ENCODE results near the gene ENOX1.
"Not testable (repeated sequence)": the region's sequence is repeated elsewhere in the genome, so short reads cannot be mapped to it uniquely, and the experiment has no call there.

Gene ENOX1

GRCh38 chr13:43362556-43362955 lies 424.2 kb downstream of the ENOX1 start:
- H3K4me3 ChIP-seq (ENCODE audit: low read depth, low read length), result no peak overlapping the region
- no peak overlapping the region for H2AFZ ChIP-seq (ENCODE audit: low read length, unreplicated experiment)
- peaks cover 20% of the 10 kb centered on the region for H3K4me1 ChIP-seq (ENCODE audit: control insufficient read depth, insufficient read depth, low read length, unreplicated experiment)
- no peak overlapping the region for H3K27ac ChIP-seq (ENCODE audit: low read depth, low read length)
- H3K27me3 ChIP-seq (ENCODE audit: insufficient read depth, low read length), result no peaks in the 10 kb centered on the region
- no peaks in the 10 kb centered on the region for H3K79me2 ChIP-seq (ENCODE audit: control insufficient read depth, insufficient read depth, low read length, unreplicated experiment)
- no peaks in the 10 kb centered on the region for H3K36me3 ChIP-seq (ENCODE audit: insufficient read depth, low read length)

GRCh38 chr13:43360892-43361610 lies 425.7 kb downstream of the ENOX1 start:
- no peaks in the 10 kb centered on the region for H3K79me2 ChIP-seq (ENCODE audit: control insufficient read depth, insufficient read depth, low read length, unreplicated experiment)
- no peak overlapping the region for H3K27ac ChIP-seq (ENCODE audit: low read depth, low read length)
- H3K27me3 ChIP-seq (ENCODE audit: insufficient read depth, low read length), result no peaks in the 10 kb centered on the region
- H3K4me3 ChIP-seq (ENCODE audit: low read depth, low read length), result no peak overlapping the region
- H3K4me1 ChIP-seq (ENCODE audit: control insufficient read depth, insufficient read depth, low read length, unreplicated experiment), result peaks cover 20% of the 10 kb centered on the region
- H2AFZ ChIP-seq (ENCODE audit: low read length, unreplicated experiment), result no peak overlapping the region
- no peaks in the 10 kb centered on the region for H3K36me3 ChIP-seq (ENCODE audit: insufficient read depth, low read length)

DNA sequence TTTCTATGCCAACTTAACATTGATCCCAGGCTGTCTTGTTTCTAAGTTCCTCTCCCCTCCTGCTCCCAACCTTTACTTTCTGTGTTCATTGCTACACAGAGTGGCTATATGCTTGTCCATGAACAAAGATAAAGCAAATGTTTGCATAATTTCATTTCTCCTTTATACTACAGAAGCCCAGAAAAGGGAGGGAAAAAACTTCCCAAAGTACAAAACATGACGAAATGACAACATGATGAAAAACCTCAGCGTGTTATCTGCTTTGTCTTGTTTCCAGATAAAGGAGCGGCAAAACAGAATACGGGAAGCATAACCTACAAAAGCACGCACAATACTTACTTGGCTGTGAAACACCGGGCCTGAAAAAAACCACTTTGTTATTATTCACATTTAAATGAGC lies 426.6 kb downstream of the ENOX1 start:
- no peak overlapping the region for H3K4me3 ChIP-seq (ENCODE audit: low read depth, low read length)

DNA sequence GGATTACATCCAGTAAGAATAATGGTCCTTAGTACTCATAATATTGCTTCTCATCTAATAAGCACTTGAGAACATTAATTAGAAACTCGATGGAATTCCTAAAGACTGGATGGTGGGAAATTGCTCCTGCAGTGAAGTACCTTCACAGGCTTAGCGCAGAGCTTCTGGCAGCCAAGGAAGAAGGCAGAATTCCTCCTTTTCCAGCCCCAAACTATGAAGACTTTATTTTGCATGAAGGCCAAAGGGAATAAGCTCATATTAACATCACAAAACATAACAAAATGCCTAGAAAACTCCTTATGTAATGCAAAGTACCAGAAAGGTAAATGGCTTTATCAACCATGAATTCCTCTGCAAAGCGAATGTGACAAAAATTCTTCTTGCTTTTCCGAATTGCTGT lies 427.2 kb downstream of the ENOX1 start:
- Histone ChIP-seq H3K4me3 (ENCODE audit: low read depth, low read length) (no peak overlapping the region), H3K36me3 (ENCODE audit: insufficient read depth, low read length) (no peaks in the 10 kb centered on the region), H3K27me3 (ENCODE audit: insufficient read depth, low read length) (no peaks in the 10 kb centered on the region), H3K27ac (ENCODE audit: low read depth, low read length) (no peak overlapping the region), H3K4me1 (ENCODE audit: control insufficient read depth, insufficient read depth, low read length, unreplicated experiment) (peaks cover 15% of the 10 kb centered on the region), H2AFZ (ENCODE audit: low read length, unreplicated experiment) (no peak overlapping the region), H3K79me2 (ENCODE audit: control insufficient read depth, insufficient read depth, low read length, unreplicated experiment) (no peaks in the 10 kb centered on the region)

More for the DNA sequence above, 426.6 kb downstream of the ENOX1 start:
- Histone ChIP-seq H3K27me3 (ENCODE audit: insufficient read depth, low read length) (no peaks in the 10 kb centered on the region), H3K36me3 (ENCODE audit: insufficient read depth, low read length) (no peaks in the 10 kb centered on the region), H3K79me2 (ENCODE audit: control insufficient read depth, insufficient read depth, low read length, unreplicated experiment) (no peaks in the 10 kb centered on the region), H3K4me1 (ENCODE audit: control insufficient read depth, insufficient read depth, low read length, unreplicated experiment) (peaks cover 20% of the 10 kb centered on the region), H2AFZ (ENCODE audit: low read length, unreplicated experiment) (no peak overlapping the region), H3K27ac (ENCODE audit: low read depth, low read length) (no peak overlapping the region)

DNA sequence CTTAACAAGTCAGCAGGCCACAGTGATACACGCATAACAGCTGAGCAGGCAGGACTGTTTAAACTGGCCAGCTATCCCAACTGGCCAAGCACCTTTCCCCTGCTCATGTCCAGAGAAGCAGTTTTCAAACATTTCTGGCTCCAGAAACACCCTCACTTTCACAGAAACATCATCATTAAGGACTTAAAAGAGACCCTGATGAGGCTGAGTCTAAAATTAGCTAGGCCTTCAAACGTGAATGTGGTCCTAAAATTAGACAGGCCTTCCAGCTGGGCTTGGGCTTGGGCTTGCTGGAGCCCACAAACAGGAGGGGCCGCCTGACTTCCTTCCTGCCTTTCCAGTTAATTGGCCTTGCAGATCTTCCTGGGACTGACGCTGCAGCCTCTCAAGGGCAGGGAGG lies 429.2 kb downstream of the ENOX1 start:
- Histone ChIP-seq H3K27ac (ENCODE audit: low read depth, low read length) (no peak overlapping the region), H3K36me3 (ENCODE audit: insufficient read depth, low read length) (no peaks in the 10 kb centered on the region), H3K27me3 (ENCODE audit: insufficient read depth, low read length) (no peaks in the 10 kb centered on the region), H3K79me2 (ENCODE audit: control insufficient read depth, insufficient read depth, low read length, unreplicated experiment) (no peaks in the 10 kb centered on the region), H3K4me1 (ENCODE audit: control insufficient read depth, insufficient read depth, low read length, unreplicated experiment) (no peaks in the 10 kb centered on the region), H2AFZ (ENCODE audit: low read length, unreplicated experiment) (no peak overlapping the region), H3K4me3 (ENCODE audit: low read depth, low read length) (no peak overlapping the region)

GRCh38 chr13:43356567-43356966 lies 430.2 kb downstream of the ENOX1 start:
- no peaks in the 10 kb centered on the region for H3K36me3 ChIP-seq (ENCODE audit: insufficient read depth, low read length)
- H3K27me3 ChIP-seq (ENCODE audit: insufficient read depth, low read length), result no peaks in the 10 kb centered on the region
- H3K4me1 ChIP-seq (ENCODE audit: control insufficient read depth, insufficient read depth, low read length, unreplicated experiment), result no peaks in the 10 kb centered on the region
- no peak overlapping the region for H3K27ac ChIP-seq (ENCODE audit: low read depth, low read length)
- no peak overlapping the region for H2AFZ ChIP-seq (ENCODE audit: low read length, unreplicated experiment)
- H3K79me2 ChIP-seq (ENCODE audit: control insufficient read depth, insufficient read depth, low read length, unreplicated experiment), result no peaks in the 10 kb centered on the region
- H3K4me3 ChIP-seq (ENCODE audit: low read depth, low read length), result no peak overlapping the region

GRCh38 chr13:43355774-43356173 lies 431.0 kb downstream of the ENOX1 start:
- Histone ChIP-seq H3K4me3 (ENCODE audit: low read depth, low read length) (no peak overlapping the region), H3K4me1 (ENCODE audit: control insufficient read depth, insufficient read depth, low read length, unreplicated experiment) (no peaks in the 10 kb centered on the region), H3K27me3 (ENCODE audit: insufficient read depth, low read length) (no peaks in the 10 kb centered on the region), H3K36me3 (ENCODE audit: insufficient read depth, low read length) (no peaks in the 10 kb centered on the region), H2AFZ (ENCODE audit: low read length, unreplicated experiment) (no peak overlapping the region), H3K27ac (ENCODE audit: low read depth, low read length) (no peak overlapping the region), H3K79me2 (ENCODE audit: control insufficient read depth, insufficient read depth, low read length, unreplicated experiment) (no peaks in the 10 kb centered on the region)

DNA sequence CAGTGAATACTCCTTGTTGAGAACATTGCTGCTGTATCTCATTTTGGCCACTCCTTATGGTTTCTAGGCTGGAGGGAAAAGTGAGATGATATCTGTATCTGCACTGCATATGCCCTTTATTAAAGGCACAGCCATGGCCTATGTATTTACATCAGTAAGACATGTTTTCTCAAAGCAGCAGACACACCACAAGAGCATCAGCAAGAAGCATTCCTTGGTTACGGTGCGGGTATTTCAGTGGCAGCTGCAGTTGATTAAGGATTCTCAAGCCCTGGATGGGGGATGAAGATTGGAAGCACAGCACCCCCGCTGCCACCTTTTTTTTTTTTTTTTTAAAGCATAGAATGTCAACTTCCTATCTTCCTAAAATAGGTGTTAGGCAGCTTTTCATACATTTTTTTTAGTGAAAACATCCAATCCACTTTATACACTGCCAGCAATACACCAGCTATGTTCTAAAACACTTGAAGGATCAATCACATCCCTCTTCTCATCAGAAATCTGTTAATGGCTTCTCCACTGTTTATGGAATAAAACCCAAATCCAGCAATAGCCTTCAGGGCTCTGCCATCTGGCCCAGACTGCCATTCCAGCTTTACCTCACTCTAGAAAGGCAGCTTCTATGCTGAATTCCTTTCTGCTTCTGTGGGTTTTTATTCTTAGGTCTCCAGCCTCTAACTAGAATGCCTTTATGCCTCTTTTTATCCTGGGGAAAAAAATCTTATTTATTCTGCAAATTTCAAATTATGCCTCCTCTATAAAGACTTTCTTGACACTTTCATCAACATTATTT lies 432.4 kb downstream of the ENOX1 start:
- H3K4me1 ChIP-seq (ENCODE audit: control insufficient read depth, insufficient read depth, low read length, unreplicated experiment), result no peaks in the 10 kb centered on the region
- no peaks in the 10 kb centered on the region for H3K36me3 ChIP-seq (ENCODE audit: insufficient read depth, low read length)
- no peak overlapping the region for H3K27ac ChIP-seq (ENCODE audit: low read depth, low read length)
- no peaks in the 10 kb centered on the region for H3K27me3 ChIP-seq (ENCODE audit: insufficient read depth, low read length)
- no peak overlapping the region for H2AFZ ChIP-seq (ENCODE audit: low read length, unreplicated experiment)
- H3K4me3 ChIP-seq (ENCODE audit: low read depth, low read length), result no peak overlapping the region
- H3K79me2 ChIP-seq (ENCODE audit: control insufficient read depth, insufficient read depth, low read length, unreplicated experiment), result no peaks in the 10 kb centered on the region

- Histone ChIP-seq H2AFZ (ENCODE audit: low read length, unreplicated experiment) (no peak overlapping the region), H3K4me3 (ENCODE audit: low read depth, low read length) (no peak overlapping the region), H3K27me3 (ENCODE audit: insufficient read depth, low read length) (no peaks in the 10 kb centered on the region), H3K79me2 (ENCODE audit: control insufficient read depth, insufficient read depth, low read length, unreplicated experiment) (no peaks in the 10 kb centered on the region), H3K36me3 (ENCODE audit: insufficient read depth, low read length) (no peaks in the 10 kb centered on the region), H3K27ac (ENCODE audit: low read depth, low read length) (no peak overlapping the region), H3K4me1 (ENCODE audit: control insufficient read depth, insufficient read depth, low read length, unreplicated experiment) (no peaks in the 10 kb centered on the region)
These were observed 433.1 kb downstream of the ENOX1 start for GRCh38 chr13:43353631-43354030.

DNA sequence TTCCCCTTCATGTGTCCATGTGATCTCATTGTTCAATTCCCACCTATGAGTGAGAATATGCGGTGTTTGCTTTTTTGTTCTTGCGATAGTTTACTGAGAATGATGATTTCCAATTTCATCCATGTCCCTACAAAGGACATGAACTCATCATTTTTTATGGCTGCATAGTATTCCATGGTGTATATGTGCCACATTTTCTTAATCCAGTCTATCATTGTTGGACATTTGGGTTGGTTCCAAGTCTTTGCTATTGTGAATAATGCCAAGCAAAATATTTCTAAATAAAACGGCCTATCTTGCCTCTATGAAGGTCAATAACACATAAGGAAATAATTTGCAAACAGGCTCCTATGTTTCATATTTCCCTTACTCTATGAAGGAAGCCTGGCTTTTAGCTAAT lies 435.2 kb downstream of the ENOX1 start:
- H3K27ac ChIP-seq (ENCODE audit: low read depth, low read length); H3K27me3 ChIP-seq (ENCODE audit: insufficient read depth, low read length); H3K4me3 ChIP-seq (ENCODE audit: low read depth, low read length); H3K4me1 ChIP-seq (ENCODE audit: control insufficient read depth, insufficient read depth, low read length, unreplicated experiment); H2AFZ ChIP-seq (ENCODE audit: low read length, unreplicated experiment); H3K79me2 ChIP-seq (ENCODE audit: control insufficient read depth, insufficient read depth, low read length, unreplicated experiment); H3K36me3 ChIP-seq (ENCODE audit: insufficient read depth, low read length): not testable (repeated sequence)

DNA sequence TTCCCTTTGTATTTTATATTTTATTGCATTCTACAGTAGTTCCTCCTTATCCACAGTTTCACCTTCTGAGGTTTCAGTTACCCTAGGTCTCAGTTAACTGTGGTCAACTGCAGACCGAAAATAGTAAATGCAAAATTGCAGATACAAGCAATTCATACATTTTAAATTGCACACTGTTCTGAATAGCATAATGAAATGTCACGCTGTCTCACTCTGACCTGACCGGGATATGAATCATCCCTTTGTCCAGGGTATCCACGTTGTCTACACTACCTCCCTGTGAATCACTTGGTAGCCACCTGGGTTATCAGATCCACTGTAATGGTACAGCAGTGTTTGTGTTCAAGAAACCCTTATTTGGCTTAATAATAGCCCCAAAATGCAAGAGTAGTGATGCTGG lies 438.4 kb downstream of the ENOX1 start:
- Histone ChIP-seq H3K4me1 (ENCODE audit: control insufficient read depth, insufficient read depth, low read length, unreplicated experiment) (no peaks in the 10 kb centered on the region), H3K27me3 (ENCODE audit: insufficient read depth, low read length) (no peaks in the 10 kb centered on the region), H3K27ac (ENCODE audit: low read depth, low read length) (no peak overlapping the region), H3K79me2 (ENCODE audit: control insufficient read depth, insufficient read depth, low read length, unreplicated experiment) (no peaks in the 10 kb centered on the region), H3K36me3 (ENCODE audit: insufficient read depth, low read length) (no peaks in the 10 kb centered on the region), H2AFZ (ENCODE audit: low read length, unreplicated experiment) (no peak overlapping the region), H3K4me3 (ENCODE audit: low read depth, low read length) (no peak overlapping the region)

Data from ACC112 (cell line).